Daoy (cell line): ENCODE measurements around the gene ULK1. TPM values are rescaled to one million over a fixed set of nuclear protein-coding genes. Genes with fewer than 3 reads are reported as not detected.
A peak's percentile ranks its signal among the peaks of the same experiment; 100 is the strongest.

Experiments used
- DNase-seq: peaks from one replicate; pipeline ENCODE4 v3.0.0-alpha.2; 2015; ENCODE audit warnings: low read depth
- total RNA-seq: library from RNA; depleted of rRNA; stranded (reverse); fragments of >200 nt; shearing (Covaris generic); gene quantifications from 2 replicates; pipeline ENCODE4 v1.2.3, GENCODE V29; 2014

ULK1 gene
- total RNA-seq, 1 experiment from 2014 or later: 5.1 TPM

GRCh38 chr12:131908092-131909080 lies 14.0 kb downstream of the ULK1 start:
- no peak for DNase-seq

GRCh38 chr12:131909081-131909751 lies 14.8 kb downstream of the ULK1 start:
- DNase-seq: peak; percentile 4

- no peak for DNase-seq
These were observed 15.4 kb downstream of the ULK1 start for GRCh38 chr12:131909752-131910219.

GRCh38 chr12:131910302-131911027 lies 16.0 kb downstream of the ULK1 start:
- DNase-seq: peak; percentile 60

- no peak for DNase-seq
These were observed 16.7 kb downstream of the ULK1 start for GRCh38 chr12:131911028-131911650.

GRCh38 chr12:131911851-131912477 lies 17.5 kb downstream of the ULK1 start:
- DNase-seq: no peak

GRCh38 chr12:131912518-131913274 lies 18.3 kb downstream of the ULK1 start:
- peak; percentile 97 for DNase-seq

- DNase-seq: no peak
These were observed 19.2 kb downstream of the ULK1 start for GRCh38 chr12:131913666-131914065.

- no peak for DNase-seq
These were observed 19.8 kb downstream of the ULK1 start for GRCh38 chr12:131914179-131914702.

- DNase-seq: no peak
These were observed 20.7 kb downstream of the ULK1 start for GRCh38 chr12:131915000-131915689.

GRCh38 chr12:131915823-131916222 lies 21.4 kb downstream of the ULK1 start:
- no peak for DNase-seq

- DNase-seq: no peak
These were observed 22.1 kb downstream of the ULK1 start for GRCh38 chr12:131916306-131917138.

GRCh38 chr12:131917139-131917710 lies 22.8 kb downstream of the ULK1 start:
- DNase-seq: no peak

GRCh38 chr12:131917711-131918306 lies 23.4 kb downstream of the ULK1 start:
- DNase-seq: no peak

GRCh38 chr12:131918311-131919050 lies 24.1 kb downstream of the ULK1 start:
- no peak for DNase-seq

- DNase-seq: no peak
These were observed 24.6 kb downstream of the ULK1 start for GRCh38 chr12:131919051-131919347.
